Retinal pigment epithelial cell (primary cell): ENCODE measurements around the gene PCNX1.
A peak's percentile ranks its signal among the peaks of the same experiment; 100 is the strongest.

Experiments
- DNase-seq: peaks from one replicate; pipeline ENCODE4 v3.0.0-alpha.2; 2010; ENCODE audit warnings: low read depth
- H3K4me3 ChIP-seq: 2 replicates; pipeline ENCODE4 v1.5.1; 2011; ENCODE audit warnings: mild to moderate bottlenecking, low read length, control low read depth, moderate library complexity
- TF ChIP-seq, protein P1 (sequence below): conservative IDR thresholded peaks from 2 replicates; pipeline ENCODE4 v1.5.1; 2011; ENCODE audit warnings: low read depth, low read length, control low read depth, inconsistent platforms

The PCNX1 gene

DNA sequence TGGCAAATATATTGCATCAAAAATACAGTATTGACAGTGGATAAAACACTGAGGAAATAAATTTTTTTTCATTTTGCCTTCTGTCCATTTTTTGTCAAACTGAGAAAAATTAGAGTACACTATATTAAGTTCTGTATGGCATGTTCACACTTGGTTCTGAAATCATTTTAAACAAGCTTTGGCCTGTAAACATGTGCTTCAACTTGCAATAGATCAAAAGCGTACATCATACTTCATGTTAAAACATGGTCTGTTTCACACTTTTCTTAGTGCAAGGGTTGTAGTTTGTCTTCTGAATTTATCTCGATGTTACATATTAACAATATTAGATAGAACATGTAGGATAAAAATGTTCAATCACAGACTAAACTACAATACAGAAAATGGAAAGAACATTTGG lies 208.0 kb downstream of the PCNX1 start:
- TF ChIP-seq, protein P1, sequence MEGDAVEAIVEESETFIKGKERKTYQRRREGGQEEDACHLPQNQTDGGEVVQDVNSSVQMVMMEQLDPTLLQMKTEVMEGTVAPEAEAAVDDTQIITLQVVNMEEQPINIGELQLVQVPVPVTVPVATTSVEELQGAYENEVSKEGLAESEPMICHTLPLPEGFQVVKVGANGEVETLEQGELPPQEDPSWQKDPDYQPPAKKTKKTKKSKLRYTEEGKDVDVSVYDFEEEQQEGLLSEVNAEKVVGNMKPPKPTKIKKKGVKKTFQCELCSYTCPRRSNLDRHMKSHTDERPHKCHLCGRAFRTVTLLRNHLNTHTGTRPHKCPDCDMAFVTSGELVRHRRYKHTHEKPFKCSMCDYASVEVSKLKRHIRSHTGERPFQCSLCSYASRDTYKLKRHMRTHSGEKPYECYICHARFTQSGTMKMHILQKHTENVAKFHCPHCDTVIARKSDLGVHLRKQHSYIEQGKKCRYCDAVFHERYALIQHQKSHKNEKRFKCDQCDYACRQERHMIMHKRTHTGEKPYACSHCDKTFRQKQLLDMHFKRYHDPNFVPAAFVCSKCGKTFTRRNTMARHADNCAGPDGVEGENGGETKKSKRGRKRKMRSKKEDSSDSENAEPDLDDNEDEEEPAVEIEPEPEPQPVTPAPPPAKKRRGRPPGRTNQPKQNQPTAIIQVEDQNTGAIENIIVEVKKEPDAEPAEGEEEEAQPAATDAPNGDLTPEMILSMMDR, result no peak
- no peak overlapping the region for H3K4me3 ChIP-seq
- DNase-seq, result no peak

- DNase-seq, result no peak
- TF ChIP-seq, protein P1, result no peak
- no peak overlapping the region for H3K4me3 ChIP-seq
These were observed 208.7 kb downstream of the PCNX1 start for GRCh38 chr14:71115821-71116567.

- H3K4me3 ChIP-seq, result no peak overlapping the region
- TF ChIP-seq, protein P1, result no peak
- no peak for DNase-seq
These were observed 209.4 kb downstream of the PCNX1 start for GRCh38 chr14:71116568-71117122.

DNA sequence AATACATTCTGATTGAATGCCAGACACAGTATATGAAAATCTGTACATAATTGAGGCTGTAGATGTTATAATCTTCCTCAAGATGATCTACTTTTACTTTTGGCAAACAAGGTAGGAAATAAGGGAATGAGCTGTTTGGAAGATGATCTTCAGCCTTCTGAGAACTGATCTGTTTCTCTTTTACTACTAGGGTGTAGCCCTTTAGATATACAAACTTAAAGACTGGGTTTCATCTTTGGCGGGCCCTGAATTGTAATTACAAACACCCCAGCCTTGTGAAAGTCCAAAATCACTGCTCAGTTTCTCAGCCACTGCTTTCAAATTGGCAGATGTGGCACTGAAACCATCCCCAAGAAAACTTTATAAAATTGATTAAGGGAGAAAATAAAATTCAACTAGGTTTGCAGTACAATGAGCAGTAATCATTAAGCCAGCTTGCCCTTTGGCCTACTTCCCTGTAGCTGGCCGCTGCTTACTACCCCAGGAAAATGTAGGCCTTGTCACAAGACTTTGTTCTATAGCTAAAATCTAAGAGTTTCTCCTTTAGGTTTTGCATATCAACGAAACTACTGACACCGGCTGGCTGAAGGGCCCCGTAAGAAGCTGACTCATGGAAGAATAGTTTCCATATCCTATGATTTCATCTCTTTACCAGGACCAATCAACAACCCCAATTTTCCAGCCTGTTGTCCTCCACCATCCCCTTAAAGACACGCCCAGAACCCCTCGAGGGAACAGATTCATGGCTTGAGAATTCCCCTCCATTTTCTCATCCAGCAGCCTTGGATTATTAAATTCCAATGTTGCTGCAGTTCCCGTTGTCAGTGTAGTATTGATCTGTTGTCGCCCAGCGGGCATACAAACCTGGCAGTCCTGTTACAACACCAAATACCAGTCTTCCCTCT lies 210.8 kb downstream of the PCNX1 start:
- peak; percentile 93 for DNase-seq
- TF ChIP-seq, protein P1, result no peak
- H3K4me3 ChIP-seq, result no peak overlapping the region

DNA sequence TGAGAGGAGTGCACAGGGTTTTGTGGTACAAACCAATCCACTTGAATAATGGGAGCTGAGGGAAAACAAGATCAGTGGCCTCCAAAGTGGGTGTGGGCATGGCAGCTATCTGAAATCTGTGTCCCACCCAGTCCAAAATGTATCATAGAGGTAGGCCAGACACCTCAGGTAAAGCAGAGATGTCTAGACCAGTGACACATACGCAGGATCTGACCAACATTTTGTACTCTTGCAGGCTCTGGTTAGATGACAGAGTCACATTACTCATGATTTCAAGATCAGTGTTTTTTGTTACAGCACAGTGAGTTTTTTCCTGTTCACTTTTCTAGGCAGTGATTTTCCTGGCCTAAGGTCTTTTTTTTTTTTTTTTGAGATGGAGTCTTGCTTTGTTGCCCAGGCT lies 211.8 kb downstream of the PCNX1 start:
- DNase-seq, result no peak
- H3K4me3 ChIP-seq, result no peak overlapping the region
- TF ChIP-seq, protein P1, result no peak

DNA sequence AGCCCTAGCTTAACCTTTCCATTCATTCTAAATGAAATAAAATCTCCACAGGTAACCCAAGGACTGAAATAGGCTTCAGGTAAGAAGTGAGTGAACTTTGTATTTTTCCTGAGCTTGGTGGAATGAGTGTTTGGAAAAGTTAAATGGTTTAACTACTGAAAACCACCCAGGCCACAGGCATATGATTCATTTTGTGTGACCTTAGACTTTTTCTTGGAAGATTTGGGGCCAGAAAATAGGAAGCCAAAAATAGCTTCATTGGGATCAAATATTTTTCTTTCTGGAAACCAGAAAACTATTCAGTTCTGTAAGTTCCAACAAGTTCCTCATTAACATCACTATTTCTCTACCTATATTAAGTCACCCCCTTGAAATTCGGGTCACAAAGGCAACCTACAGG lies 212.6 kb downstream of the PCNX1 start:
- TF ChIP-seq, protein P1, result no peak
- no peak overlapping the region for H3K4me3 ChIP-seq
- DNase-seq, result no peak

DNA sequence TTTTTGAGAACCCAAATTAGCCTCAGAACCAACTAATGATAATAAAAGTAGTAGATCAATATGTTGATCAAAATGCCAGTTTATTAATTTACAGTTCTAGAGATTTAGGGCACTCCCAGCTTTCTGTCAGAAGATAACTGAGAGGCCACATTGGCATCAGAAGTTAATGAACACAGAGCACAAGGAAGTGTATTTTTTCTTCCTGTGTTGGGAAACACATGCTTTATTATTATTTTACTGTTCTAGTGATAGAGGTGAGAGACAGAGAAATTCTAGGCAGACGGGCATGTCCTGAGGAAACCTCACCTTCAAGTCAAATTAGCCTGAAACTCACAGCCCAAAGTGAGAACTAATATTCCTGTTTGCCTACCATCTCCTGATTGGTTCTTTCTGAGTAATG lies 213.7 kb downstream of the PCNX1 start:
- no peak overlapping the region for H3K4me3 ChIP-seq
- no peak for DNase-seq
- TF ChIP-seq, protein P1, result no peak
